DLD1 (cell line): ENCODE results near the gene PMFBP1.

ENCODE experiments used
- in situ Hi-C: cut with HindIII; loops from 2 replicates; pipeline ENCODE4 v1.10.0; 2017; ENCODE audit warnings: low sequenced_read_pairs

PMFBP1 gene

DNA sequence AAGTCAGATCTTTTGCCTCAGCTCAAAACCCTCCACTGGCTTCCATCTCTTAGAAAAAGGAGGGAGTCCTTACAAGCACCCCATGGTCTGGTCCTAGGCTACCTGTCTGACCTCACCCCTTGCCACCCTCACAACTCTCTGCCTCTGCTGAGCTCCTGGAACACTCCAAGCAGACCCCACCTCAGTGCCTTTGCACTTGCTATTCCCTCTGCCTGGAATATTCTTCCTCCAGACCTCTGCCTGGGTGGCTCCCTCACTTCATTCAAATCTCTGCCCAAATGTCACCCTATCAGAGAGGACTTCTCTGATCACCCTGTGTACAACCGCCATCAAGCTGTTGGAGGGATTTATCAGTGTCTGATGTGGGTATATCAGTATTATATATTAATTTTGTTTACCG is 37.4 kb downstream of the PMFBP1 start:
- in situ Hi-C loops: no loop called here

DNA sequence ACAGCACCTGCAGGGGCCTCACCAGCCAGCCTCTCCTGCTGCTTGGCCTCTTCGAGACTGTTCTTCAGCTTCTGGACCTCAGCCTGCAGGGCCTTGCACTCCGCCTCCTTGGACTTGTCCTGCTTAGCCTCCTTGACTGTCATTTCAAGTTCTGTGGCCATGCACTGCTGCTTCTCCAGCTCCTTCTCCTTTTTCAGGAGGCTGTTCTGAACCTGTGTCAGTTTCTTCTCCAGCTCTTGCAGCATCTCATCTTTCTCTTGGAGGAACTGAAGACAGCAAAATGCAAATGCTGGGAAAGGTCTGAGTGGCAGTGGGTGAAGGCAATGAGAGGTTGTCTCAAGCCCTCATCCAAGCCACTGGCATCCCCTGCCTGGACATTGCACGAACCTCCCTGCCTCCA is 39.2 kb downstream of the PMFBP1 start:
- in situ Hi-C loops: no loop called here

GRCh38 chr16:72131036-72131435 is 40.9 kb downstream of the PMFBP1 start:
- in situ Hi-C loops: no loop called here

GRCh38 chr16:72129976-72130656 is 41.8 kb downstream of the PMFBP1 start:
- in situ Hi-C loops: loop anchor here (10.0 kb wide), 1 partner anchor 1425 kb away; no protein-coding TSS in a partner anchor

GRCh38 chr16:72128701-72129100 is 43.3 kb downstream of the PMFBP1 start:
- in situ Hi-C loops: loop anchor here (10.0 kb wide), 1 partner anchor 1426 kb away; no protein-coding TSS in a partner anchor

GRCh38 chr16:72126429-72126765 is 45.6 kb downstream of the PMFBP1 start:
- in situ Hi-C loops: loop anchor here (10.0 kb wide), 1 partner anchor 1428 kb away; no protein-coding TSS in a partner anchor

- in situ Hi-C loops: loop anchor here (10.0 kb wide), 1 partner anchor 1429 kb away; no protein-coding TSS in a partner anchor
These were observed 46.1 kb downstream of the PMFBP1 start for GRCh38 chr16:72125635-72126428.

- in situ Hi-C loops: loop anchor here (10.0 kb wide), 1 partner anchor 1430 kb away; no protein-coding TSS in a partner anchor
These were observed 47.0 kb downstream of the PMFBP1 start for GRCh38 chr16:72124761-72125634.

DNA sequence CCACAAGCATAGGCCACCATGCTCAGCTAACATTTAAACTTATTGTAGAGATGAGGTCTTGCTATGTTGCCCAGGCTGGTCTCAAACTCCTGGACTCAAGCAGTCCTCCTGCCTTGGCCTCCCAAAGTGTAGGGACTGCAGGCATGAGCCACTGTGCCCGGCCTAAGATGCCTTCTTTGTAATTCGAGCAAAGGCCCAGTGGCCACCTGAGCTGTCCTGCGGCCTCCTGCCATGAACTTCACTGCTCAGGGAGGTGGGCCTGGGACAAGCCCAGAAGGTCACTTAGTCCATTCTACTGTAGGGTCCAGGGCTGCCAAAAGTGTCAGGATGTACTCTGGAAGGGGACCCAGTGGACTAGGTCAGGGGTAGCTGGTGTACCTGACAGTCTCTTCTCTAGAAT is 47.8 kb downstream of the PMFBP1 start:
- in situ Hi-C loops: loop anchor here (10.0 kb wide), 1 partner anchor 1431 kb away; no protein-coding TSS in a partner anchor

DNA sequence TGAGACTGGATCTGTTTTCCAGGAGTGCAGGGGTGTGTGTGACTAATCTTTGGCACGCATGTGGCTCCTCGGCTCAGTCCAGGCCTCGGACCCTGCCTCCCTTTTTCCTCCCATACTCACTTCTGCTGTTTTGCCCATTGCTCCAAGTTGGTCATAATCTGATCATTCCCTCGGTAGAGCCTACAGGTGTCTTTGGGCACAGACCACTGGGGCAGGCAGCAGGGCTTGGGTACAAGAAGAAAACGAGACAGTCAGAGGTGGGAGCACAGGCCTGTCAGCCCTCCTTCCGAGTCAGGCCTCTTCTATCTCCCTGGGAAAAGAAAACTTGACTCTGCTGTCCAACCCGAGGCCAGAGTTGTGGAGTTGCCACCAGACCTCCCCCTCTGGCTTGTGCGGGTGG is 48.5 kb downstream of the PMFBP1 start:
- in situ Hi-C loops: loop anchor here (10.0 kb wide), 1 partner anchor 1431 kb away; no protein-coding TSS in a partner anchor

DNA sequence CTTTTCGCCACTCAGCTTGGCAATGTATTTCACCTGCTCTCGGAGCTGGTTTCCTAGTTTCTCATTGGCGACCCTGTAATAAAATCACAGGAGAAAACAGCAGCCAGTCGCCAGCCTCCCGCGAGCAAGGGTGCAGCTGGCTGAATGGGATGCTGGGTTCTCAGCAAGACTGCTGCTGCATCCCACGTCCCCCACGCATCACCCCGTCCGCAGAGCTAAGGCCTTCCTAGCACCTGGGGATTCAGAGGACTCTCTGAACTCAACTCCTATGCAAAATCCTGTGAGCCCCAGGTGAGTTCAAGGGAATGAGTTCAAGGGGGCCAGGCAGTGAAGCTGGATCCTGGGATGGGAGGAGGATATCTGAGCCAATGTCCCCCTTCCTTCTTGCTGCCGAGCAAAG is 49.0 kb downstream of the PMFBP1 start:
- in situ Hi-C loops: loop anchor here (10.0 kb wide), 1 partner anchor 1432 kb away; no protein-coding TSS in a partner anchor

DNA sequence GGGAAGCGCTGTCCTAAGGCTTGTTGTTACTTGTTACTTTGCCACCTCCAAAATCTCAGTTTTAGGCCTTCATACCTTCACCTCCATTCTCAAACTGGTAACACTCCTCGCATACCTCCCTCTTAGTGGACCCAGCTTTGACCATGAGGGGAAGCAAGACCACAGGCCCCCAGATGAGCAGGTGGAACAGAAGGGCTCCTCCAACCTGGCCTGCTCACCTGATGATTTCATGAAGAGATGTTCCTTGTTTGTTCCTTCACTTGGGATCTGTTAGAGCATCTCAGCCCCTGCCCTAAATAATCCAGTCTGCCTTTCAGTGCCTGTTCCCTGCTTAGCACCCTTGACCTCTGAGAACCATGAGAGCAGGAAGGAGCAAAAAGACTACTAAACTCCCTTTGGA is 49.6 kb downstream of the PMFBP1 start:
- in situ Hi-C loops: loop anchor here (10.0 kb wide), 1 partner anchor 1432 kb away; no protein-coding TSS in a partner anchor

- in situ Hi-C loops: loop anchor here (10.0 kb wide), 1 partner anchor 1435 kb away; no protein-coding TSS in a partner anchor
These were observed 51.9 kb downstream of the PMFBP1 start for GRCh38 chr16:72120026-72120425.

- in situ Hi-C loops: no loop called here
These were observed 58.4 kb downstream of the PMFBP1 start for GRCh38 chr16:72113616-72113945.

DNA sequence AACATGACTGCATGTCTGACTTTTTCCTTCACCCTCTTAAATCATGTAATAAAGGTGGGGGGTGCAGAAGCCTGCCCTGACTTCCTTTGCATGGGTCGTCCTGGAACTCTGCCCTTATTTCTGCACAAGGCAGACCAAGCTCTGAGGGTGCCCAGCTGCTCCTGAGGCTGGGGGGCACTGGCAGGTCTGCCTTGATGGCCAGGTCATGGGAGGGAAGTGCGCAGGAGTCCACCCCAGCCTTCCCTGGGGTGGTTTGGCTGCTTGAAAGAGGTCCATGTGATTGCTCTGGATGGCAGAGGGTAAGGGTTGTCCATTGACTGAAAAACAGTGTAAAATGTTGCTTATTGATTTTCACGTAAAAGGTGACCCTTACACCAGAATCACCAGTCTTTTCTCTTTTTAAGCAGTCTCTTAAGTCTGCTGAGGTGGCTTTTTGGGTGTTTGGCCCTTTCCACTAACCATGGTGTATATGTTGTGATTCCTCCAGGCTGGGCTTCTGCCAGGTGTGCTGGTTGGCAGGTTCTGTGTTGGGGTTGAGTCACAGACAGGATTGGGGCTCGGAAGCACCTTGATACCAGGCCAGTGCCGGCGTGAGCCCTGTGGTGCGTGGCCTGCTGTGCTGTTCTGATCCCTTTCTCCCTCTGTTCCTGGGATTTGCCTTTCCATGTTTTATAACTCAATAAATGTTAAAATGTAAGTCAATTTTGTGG is 58.9 kb downstream of the PMFBP1 start:
- in situ Hi-C loops: no loop called here

GRCh38 chr16:72112452-72112792 is 59.5 kb downstream of the PMFBP1 start:
- in situ Hi-C loops: no loop called here

DNA sequence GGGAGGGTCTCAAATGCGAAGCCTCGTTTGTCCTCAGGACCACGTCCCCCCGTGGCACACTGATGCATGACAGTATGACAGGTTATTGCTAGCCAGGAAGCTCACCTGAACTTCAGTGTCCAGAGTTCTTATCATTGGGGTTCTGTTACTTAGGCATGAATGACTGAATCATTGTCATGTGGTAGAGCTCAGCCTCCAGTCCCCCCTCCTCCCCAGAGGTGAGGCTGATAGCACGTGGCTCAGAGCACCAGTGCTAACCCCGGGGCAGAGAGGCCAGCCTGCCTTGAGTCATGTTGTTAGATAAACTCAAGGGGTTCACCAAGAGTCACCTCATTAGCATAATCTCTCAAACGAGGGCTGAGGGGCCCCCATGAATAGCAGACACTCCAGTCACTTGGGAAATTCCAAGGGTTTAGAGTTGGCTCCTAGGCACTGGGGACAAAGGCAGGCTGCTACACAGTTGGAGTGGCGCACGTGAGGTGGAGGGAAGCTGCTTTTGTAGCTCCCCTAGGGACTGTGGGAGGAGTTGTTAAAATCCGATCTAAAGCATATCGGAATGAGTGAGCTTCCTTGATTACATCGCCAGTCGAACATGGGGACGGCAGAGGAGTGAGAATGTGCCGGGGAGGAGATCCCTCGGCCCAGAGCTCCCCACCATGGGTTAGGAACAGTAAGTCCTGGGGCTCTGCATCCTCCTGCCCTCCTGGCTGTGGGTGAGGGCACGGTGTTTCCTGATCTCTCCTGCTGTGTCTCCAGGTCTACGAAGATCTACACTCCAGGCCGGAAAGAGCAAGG is 60.1 kb downstream of the PMFBP1 start:
- in situ Hi-C loops: no loop called here

DNA sequence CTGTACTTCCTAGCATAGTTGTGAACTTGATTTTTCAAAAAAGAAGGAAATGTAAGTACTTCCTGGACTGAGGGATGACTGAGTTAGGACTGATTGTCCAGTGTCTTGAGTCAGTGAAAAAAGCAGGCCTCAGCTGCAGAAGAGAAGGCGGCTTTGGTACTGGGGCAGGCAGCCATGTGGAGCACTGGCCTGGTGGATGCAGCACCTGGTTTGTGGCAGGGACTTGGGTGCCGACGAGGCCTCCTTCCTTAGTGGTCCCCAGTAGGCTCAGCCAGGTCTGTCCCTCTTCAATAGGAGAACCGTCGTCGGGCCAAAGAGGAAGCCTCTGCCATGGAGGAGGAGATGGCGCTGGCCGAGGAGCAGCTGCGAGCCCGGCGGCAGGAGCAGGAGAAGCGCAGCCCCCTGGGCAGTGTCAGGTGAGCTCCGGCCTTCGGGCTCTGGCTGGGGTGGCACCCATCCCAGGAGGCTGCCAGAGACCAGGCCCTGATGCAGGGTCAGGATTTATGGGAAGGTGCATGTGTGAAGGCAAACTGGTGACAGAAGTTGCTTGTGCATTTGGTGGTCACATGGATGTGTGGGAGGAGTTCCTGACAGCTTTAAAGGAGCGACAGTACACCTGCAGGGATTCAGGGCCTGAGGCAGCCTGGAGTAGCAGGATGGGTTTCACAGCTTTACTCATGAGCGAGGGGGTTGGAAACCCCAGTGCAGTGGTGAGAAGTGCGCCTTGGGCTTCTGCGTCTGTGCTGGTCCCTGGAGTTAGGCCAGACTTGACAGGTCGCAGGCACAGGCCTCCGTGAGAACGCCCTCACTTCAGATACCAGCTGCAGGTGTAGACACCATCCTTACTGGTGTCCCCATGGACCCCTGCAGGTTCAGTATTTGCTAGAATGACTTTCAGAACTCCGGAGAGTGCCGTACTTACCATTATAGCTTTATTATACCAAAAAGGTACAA is 61.0 kb downstream of the PMFBP1 start:
- in situ Hi-C loops: no loop called here
